HCT116 (cell line): Measurements from ENCODE around the gene KRTAP5-4. TPM values are rescaled to one million over a fixed set of nuclear protein-coding genes. Genes with fewer than 3 reads are reported as not detected.
"Not testable (repeated sequence)": the region's sequence is repeated elsewhere in the genome, so short reads cannot be mapped to it uniquely, and the experiment has no call there.

Source experiments
- ATAC-seq: fragments of 200-7000 bp; cut with Tn5 transposase; 2 replicates; pipeline ENCODE4 v1.9.1; 2020; ENCODE audit warnings: mild to moderate bottlenecking, moderate library complexity
- BruUV-seq: library from RNA; stranded (reverse); fragments of 400-500 nt; replicated peaks from 2 replicates; lab custom pipeline; 2021; lab: Mats Ljungman, UMichigan
- CTCF ChIA-PET: fragments of 300-600 bp; sonication (Branson Sonifier 250); formaldehyde crosslinking; loops from one replicate; lab custom pipeline; 2021; ENCODE audit warnings: antibody characterized with exemption; lab: Charles Lee
- POLR2A ChIA-PET: fragments of 300-600, 350-600 bp; sonication (Branson Sonifier 250); formaldehyde crosslinking; loops from one replicate; lab custom pipeline; 2021; ENCODE audit warnings: antibody characterized with exemption; lab: Charles Lee
- RAD21 ChIA-PET, 2 experiments: fragments of 300-600 bp; sonication (Branson Sonifier 250); formaldehyde crosslinking; loops; one replicate each; lab custom pipeline; 2023; ENCODE audit warnings: low total read pairs in 2 of 2; ENCODE audit not compliant: uncharacterized antibody in 2 of 2, unreplicated experiment in 2 of 2, low non-redundant PET in 1 of 2; lab: Charles Lee
- DNase-seq: peaks from one replicate; pipeline ENCODE4 v3.0.0-alpha.2; 2010; ENCODE audit warnings: low read depth, low spot score
- H2AFZ ChIP-seq: fragments of 200-600 bp; shearing (Covaris generic), sonication (generic); 2 replicates; pipeline ENCODE4 v1.6.1; 2017; ENCODE audit warnings: low read depth, mixed run types, mixed read lengths, antibody characterized with exemption, low read length; ENCODE audit not compliant: poor library complexity, severe bottlenecking
- H3K27ac ChIP-seq: 2 replicates; pipeline ENCODE4 v1.5.1; 2012; ENCODE audit warnings: low read depth, low read length
- H3K27me3 ChIP-seq: fragments of 200-600 bp; sonication (generic); 2 replicates; pipeline ENCODE4 v1.6.1; 2016; ENCODE audit warnings: mixed run types, low read length, mixed read lengths; ENCODE audit not compliant: insufficient read depth
- H3K36me3 ChIP-seq, 2 experiments: fragments of 200-500 bp in 1 of 2; fragments of 200-600 bp in 1 of 2; sonication (Bioruptor generic) in 1 of 2; sonication (generic) in 1 of 2; 2 replicates each; pipeline versions ENCODE4 v1.5.1 to v1.6.1; 2014 to 2016; ENCODE audit warnings: low read length in 2 of 2, inconsistent platforms in 1 of 2, mixed read lengths in 1 of 2, mixed run types in 1 of 2; ENCODE audit not compliant: insufficient read depth in 2 of 2, control insufficient read depth in 1 of 2
- H3K4me1 ChIP-seq, 2 experiments: fragments of 200-600 bp in 1 of 2; sonication (generic) in 1 of 2; 2 replicates each; pipeline versions ENCODE4 v1.5.1 to v1.6.1; 2012 to 2017; ENCODE audit warnings: low read length in 2 of 2, inconsistent platforms in 1 of 2, mild to moderate bottlenecking in 1 of 2, mixed read lengths in 1 of 2, mixed run types in 1 of 2, moderate library complexity in 1 of 2; ENCODE audit not compliant: insufficient read depth in 2 of 2, control insufficient read depth in 1 of 2
- H3K4me2 ChIP-seq: fragments of 200-600 bp; sonication (generic); 2 replicates; pipeline ENCODE4 v1.6.1; 2017; ENCODE audit warnings: mixed run types, low read length, mixed read lengths
- H3K4me3 ChIP-seq, 2 experiments: fragments of 200-600 bp in 1 of 2; sonication (generic) in 1 of 2; replicated peaks in 1 of 2; 2 replicates each; pipeline ENCODE4 v1.5.1; 2011 to 2016; ENCODE audit warnings: low read length in 2 of 2, control low read depth in 1 of 2, low read depth in 1 of 2, mild to moderate bottlenecking in 1 of 2, mixed read lengths in 1 of 2, mixed run types in 1 of 2
- H3K79me2 ChIP-seq: fragments of 200-600 bp; sonication (generic); 2 replicates; pipeline ENCODE4 v1.6.1; 2017; ENCODE audit warnings: mild to moderate bottlenecking, mixed run types, low read length, moderate library complexity, mixed read lengths; ENCODE audit not compliant: insufficient read depth
- H3K9ac ChIP-seq: fragments of 200-600 bp; sonication (generic); 2 replicates; pipeline ENCODE4 v1.6.1; 2016; ENCODE audit warnings: low read length, mixed read lengths
- H3K9me2 ChIP-seq: fragments of 200-600 bp; sonication (generic), shearing (Covaris generic); 2 replicates; pipeline ENCODE4 v1.6.1; 2017; ENCODE audit warnings: mixed run types, mild to moderate bottlenecking, moderate library complexity; ENCODE audit not compliant: insufficient read depth
- H3K9me3 ChIP-seq, 2 experiments: fragments of 200-500 bp in 1 of 2; fragments of 200-600 bp in 1 of 2; sonication (Bioruptor generic) in 1 of 2; sonication (generic) in 1 of 2; 2 replicates each; pipeline ENCODE4 v1.6.1; 2014 to 2017; ENCODE audit warnings: low read length in 2 of 2, mixed read lengths in 2 of 2, inconsistent platforms in 1 of 2, low read depth in 1 of 2, mild to moderate bottlenecking in 1 of 2, mixed run types in 1 of 2, moderate library complexity in 1 of 2; ENCODE audit not compliant: control insufficient read depth in 1 of 2, insufficient read depth in 1 of 2
- H4K20me1 ChIP-seq: fragments of 200-600 bp; sonication (generic), shearing (Covaris generic); 2 replicates; pipeline ENCODE4 v1.6.1; 2017; ENCODE audit warnings: mixed run types, mild to moderate bottlenecking, moderate library complexity; ENCODE audit not compliant: insufficient read depth
- ATF3 ChIP-seq: IDR thresholded peaks from 2 replicates; pipeline ENCODE4 v1.6.1; 2012
- CEBPB ChIP-seq: IDR thresholded peaks from 2 replicates; pipeline ENCODE4 v1.6.1; 2012; ENCODE audit warnings: low read depth
- ELF1 ChIP-seq: IDR thresholded peaks from 2 replicates; pipeline ENCODE4 v1.6.1; 2012; ENCODE audit warnings: low read depth, borderline replicate concordance
- EZH2 ChIP-seq: fragments of 200-600 bp; sonication (generic); IDR thresholded peaks from 2 replicates; pipeline ENCODE4 v1.6.1; 2017; ENCODE audit warnings: antibody characterized with exemption, mixed run types
- FOSL1 ChIP-seq: IDR thresholded peaks from 2 replicates; pipeline ENCODE4 v1.6.1; 2012; ENCODE audit warnings: low read depth
- JUND ChIP-seq: IDR thresholded peaks from 2 replicates; pipeline ENCODE4 v1.6.1; 2012
- MAX ChIP-seq: IDR thresholded peaks from 2 replicates; pipeline ENCODE4 v1.6.1; 2012
- POLR2A ChIP-seq: IDR thresholded peaks from 2 replicates; pipeline ENCODE4 v1.7.0; 2011; ENCODE audit warnings: borderline replicate concordance; ENCODE audit not compliant: insufficient read depth, insufficient read length; ENCODE audit errors: extremely low read depth
- RAD21 ChIP-seq: IDR thresholded peaks from 2 replicates; pipeline ENCODE4 v1.6.1; 2012; ENCODE audit warnings: low read depth, mild to moderate bottlenecking
- REST ChIP-seq: IDR thresholded peaks from 2 replicates; pipeline ENCODE4 v1.6.1; 2012; ENCODE audit warnings: low read depth
- SP1 ChIP-seq: IDR thresholded peaks from 2 replicates; pipeline ENCODE4 v1.6.1; 2012; ENCODE audit warnings: low read depth
- TCF7L2 ChIP-seq: IDR thresholded peaks from 2 replicates; pipeline ENCODE4 v1.7.0; 2011; ENCODE audit warnings: borderline replicate concordance, inconsistent platforms; ENCODE audit not compliant: insufficient read depth, insufficient read length; ENCODE audit errors: extremely low read depth
- YY1 ChIP-seq: IDR thresholded peaks from 2 replicates; pipeline ENCODE4 v1.6.1; 2011; ENCODE audit warnings: low read length, low read depth, moderate library complexity, mild to moderate bottlenecking; ENCODE audit not compliant: insufficient replicate concordance; ENCODE audit errors: extremely low read depth
- ZNF274 ChIP-seq: fragments of 200-500 bp; sonication (Bioruptor generic); IDR thresholded peaks from 2 replicates; pipeline ENCODE4 v1.6.1; 2014; ENCODE audit warnings: mild to moderate bottlenecking, low read depth, low read length, inconsistent platforms
- intact Hi-C: fragments of 100-400 bp; cut with micrococcal nuclease; formaldehyde crosslinking; loops from 2 replicates; pipeline ENCODE4 v1.10.0; 2022
- total RNA-seq: library from RNA; stranded (reverse); gene quantifications from one replicate; pipeline ENCODE4 v1.2.1, GENCODE V29; 2021; ENCODE audit not compliant: unreplicated experiment

Gene KRTAP5-4
- total RNA-seq, 1 experiment from 2014 or later: not detected

GRCh38 chr11:1618231-1618630 is 3.7 kb downstream of the KRTAP5-4 start (continued):
- TF ChIP-seq CEBPB (no peak), ELF1 (no peak), JUND (no peak)
- TF ChIP-seq, all 23 proteins: peak for 0

- Histone ChIP-seq H3K9me2 (no peaks in the 10 kb centered on the region), H3K9ac (no peak within 1 kb of the TSS), H3K79me2 (no peaks in the 10 kb centered on the region), H3K4me1 (no peaks in the 10 kb centered on the region), H3K36me3 (no peaks in the 10 kb centered on the region), H3K4me2 (no peak within 1 kb of the TSS), H2AFZ (no peak within 1 kb of the TSS), H3K27ac (no peak within 1 kb of the TSS), H3K9me3 (no peaks in the 10 kb centered on the region), H3K4me3 (no peak within 1 kb of the TSS), H4K20me1 (no peaks in the 10 kb centered on the region), H3K27me3 (no peaks in the 10 kb centered on the region; the same call in 1 of the 2 replicates)
- ATAC-seq (no peak), DNase-seq (no peak)
- RAD21 ChIA-PET: no interaction called here
- POLR2A ChIA-PET: no interaction called here
- CTCF ChIA-PET: no interaction called here
- TF ChIP-seq ZNF274 (no peak), RAD21 (no peak), ATF3 (no peak), SP1 (no peak), TCF7L2 (no peak), EZH2 (no peak), FOSL1 (no peak), POLR2A (no peak), JUND (no peak), CEBPB (no peak), MAX (no peak), YY1 (no peak), REST (no peak)
- intact Hi-C loops: no loop called here
- BruUV-seq: no TSS peak
These were observed 13.6 kb downstream of the KRTAP5-4 start, which contains the start of gene KRTAP5-3 for GRCh38 chr11:1608363-1608762. Gene KRTAP5-3, minus strand, starts transcription at chr11:1608463. Its CDS starts 78 bp downstream, at chr11:1608385.

DNA sequence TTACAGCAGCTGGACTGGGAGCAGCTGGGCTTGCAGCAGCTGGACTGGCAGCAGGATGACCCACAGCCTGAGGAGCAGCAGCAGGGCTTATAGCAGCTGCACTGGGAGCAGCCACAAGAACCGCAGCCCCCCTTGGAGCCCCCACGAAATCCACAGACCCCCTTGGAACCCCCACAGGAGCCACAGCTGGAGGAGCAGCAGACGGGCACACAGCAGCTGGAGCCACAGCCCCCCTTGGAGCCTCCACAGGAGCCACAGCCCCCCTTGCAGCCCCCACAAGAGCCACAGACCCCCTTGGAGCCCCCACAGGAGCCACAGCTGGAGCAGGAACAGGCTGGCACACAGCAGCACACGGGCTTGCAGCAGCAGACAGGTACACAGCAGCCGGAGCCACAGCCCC is 14.0 kb downstream of the KRTAP5-4 start:
- H3K79me2 ChIP-seq, H3K9me2 ChIP-seq, H3K9ac ChIP-seq, H4K20me1 ChIP-seq, H3K9me3 ChIP-seq, H3K36me3 ChIP-seq, POLR2A ChIA-PET, H3K27me3 ChIP-seq, H3K4me1 ChIP-seq, intact Hi-C loops, ATAC-seq, CTCF ChIA-PET, H3K27ac ChIP-seq, RAD21 ChIA-PET, DNase-seq, BruUV-seq, H3K4me3 ChIP-seq, H3K4me2 ChIP-seq, H2AFZ ChIP-seq: not testable (repeated sequence)
